H1 (cell line): Measurements from ENCODE around the gene ZDHHC16. TPM values are rescaled to one million over a fixed set of nuclear protein-coding genes. Genes with fewer than 3 reads are reported as not detected.

Source experiments
- CTCF ChIA-PET: fragments of 300-600 bp; sonication (Branson Sonifier 250); formaldehyde crosslinking; loops from one replicate; lab custom pipeline; 2021; ENCODE audit not compliant: partially characterized antibody; lab: Charles Lee
- POLR2A ChIA-PET: fragments of 300-600 bp; sonication (Branson Sonifier 250); formaldehyde crosslinking; loops from one replicate; lab custom pipeline; 2021; ENCODE audit warnings: inconsistent platforms; ENCODE audit not compliant: partially characterized antibody; lab: Charles Lee
- DNase-seq, 2 experiments: peaks; one replicate each; pipeline versions ENCODE4 v3.0.0 to v3.0.0-alpha.2; 2010 to 2022; ENCODE audit warnings: low spot score in 2 of 2, low read depth in 1 of 2, mixed read lengths in 1 of 2
- FAIRE-seq: peaks from 2 replicates; lab custom pipeline; 2011; peaks lifted over from hg19 to GRCh38; lab: Jason Lieb, UNC
- H2AFZ ChIP-seq: 2 replicates; pipeline ENCODE4 v1.8.1; 2012; ENCODE audit warnings: low read length, inconsistent platforms
- H2AK5ac ChIP-seq: 2 replicates; pipeline ENCODE4 v1.6.1; 2013; ENCODE audit warnings: low read depth, low read length
- H2BK120ac ChIP-seq: replicated peaks from 2 replicates; pipeline ENCODE3; 2013; ENCODE audit warnings: low read depth, low read length, inconsistent platforms
- H2BK12ac ChIP-seq: 2 replicates; pipeline ENCODE4 v1.6.1; 2013; ENCODE audit warnings: low read depth, low read length
- H2BK15ac ChIP-seq: 2 replicates; pipeline ENCODE4 v1.6.1; 2013; ENCODE audit warnings: low read length
- H2BK20ac ChIP-seq: 2 replicates; pipeline ENCODE4 v1.6.1; 2013; ENCODE audit warnings: low read length
- H2BK5ac ChIP-seq: 2 replicates; pipeline ENCODE4 v1.6.1; 2013; ENCODE audit warnings: low read depth, low read length
- H3K14ac ChIP-seq: 2 replicates; pipeline ENCODE4 v1.6.1; 2013; ENCODE audit warnings: inconsistent platforms; ENCODE audit not compliant: insufficient read length
- H3K18ac ChIP-seq: 2 replicates; pipeline ENCODE4 v1.6.1; 2013; ENCODE audit warnings: low read length; ENCODE audit errors: extremely low read depth
- H3K23ac ChIP-seq: 2 replicates; pipeline ENCODE4 v1.6.1; 2013; ENCODE audit warnings: inconsistent platforms; ENCODE audit not compliant: insufficient read length
- H3K23me2 ChIP-seq: 2 replicates; pipeline ENCODE4 v1.6.1; 2013; ENCODE audit warnings: low read depth, low read length
- H3K27ac ChIP-seq: 2 replicates; pipeline ENCODE4 v1.6.1; 2011; ENCODE audit warnings: low read depth, low read length, inconsistent platforms
- H3K27me3 ChIP-seq, 4 experiments: replicated peaks in 1 of 4; 1 replicate in 1 of 4; 2 replicates in 3 of 4; pipeline versions ENCODE4 v1.6.1 to v1.8.1; 2011 to 2013; ENCODE audit warnings: low read length in 3 of 4, mild to moderate bottlenecking in 3 of 4, inconsistent platforms in 2 of 4, mixed read lengths in 2 of 4, moderate library complexity in 1 of 4; ENCODE audit not compliant: control insufficient read depth in 3 of 4, insufficient read depth in 3 of 4; ENCODE audit errors: extremely low read depth in 1 of 4
- H3K36me3 ChIP-seq, 4 experiments: 2 replicates each; pipeline versions ENCODE4 v1.6.1 to v1.8.1; 2011 to 2013; ENCODE audit warnings: mild to moderate bottlenecking in 4 of 4, low read length in 3 of 4, moderate library complexity in 2 of 4, control low read depth in 1 of 4, inconsistent platforms in 1 of 4; ENCODE audit not compliant: insufficient read depth in 4 of 4, control insufficient read depth in 2 of 4
- H3K4ac ChIP-seq: replicated peaks from 2 replicates; pipeline ENCODE3; 2013; ENCODE audit warnings: low read length, low read depth, mixed read lengths, inconsistent platforms; ENCODE audit not compliant: insufficient read length
- H3K4me1 ChIP-seq, 4 experiments: replicated peaks in 1 of 4; 1 replicate in 1 of 4; 2 replicates in 3 of 4; pipeline versions ENCODE4 v1.6.1 to v1.8.1; 2011 to 2013; ENCODE audit warnings: low read length in 3 of 4, inconsistent platforms in 2 of 4, mixed read lengths in 1 of 4; ENCODE audit not compliant: insufficient read depth in 4 of 4, control insufficient read depth in 3 of 4
- H3K4me2 ChIP-seq, 2 experiments: 2 replicates each; pipeline versions ENCODE4 v1.6.1 to v1.8.1; 2011 to 2013; ENCODE audit warnings: low read depth in 2 of 2, low read length in 2 of 2, control low read depth in 1 of 2, inconsistent platforms in 1 of 2, mild to moderate bottlenecking in 1 of 2; ENCODE audit not compliant: insufficient read depth in 1 of 2
- H3K4me3 ChIP-seq, 4 experiments: fragments of 200-600, 300-600 bp in 1 of 4; sonication (generic), shearing (Covaris generic), sonication (Bioruptor Twin) in 1 of 4; 2 replicates each; pipeline versions ENCODE4 v1.5.1 to v1.8.1; 2011 to 2016; ENCODE audit warnings: low read length in 4 of 4, low read depth in 3 of 4, control low read depth in 2 of 4, inconsistent platforms in 2 of 4, mild to moderate bottlenecking in 2 of 4, mixed read lengths in 1 of 4, moderate library complexity in 1 of 4; ENCODE audit not compliant: insufficient read depth in 2 of 4; ENCODE audit errors: extremely low read depth in 1 of 4
- H3K56ac ChIP-seq: replicated peaks from 2 replicates; pipeline ENCODE3; 2013; ENCODE audit warnings: low read depth, mild to moderate bottlenecking, mixed read lengths, low read length, inconsistent platforms; ENCODE audit not compliant: insufficient read length
- H3K79me1 ChIP-seq: 2 replicates; pipeline ENCODE4 v1.6.1; 2013; ENCODE audit warnings: low read depth, low read length, control low read depth
- H3K79me2 ChIP-seq, 2 experiments: 2 replicates each; pipeline versions ENCODE4 v1.6.1 to v1.8.1; 2012 to 2013; ENCODE audit warnings: low read length in 2 of 2, mild to moderate bottlenecking in 2 of 2, inconsistent platforms in 1 of 2; ENCODE audit not compliant: insufficient read depth in 2 of 2, control insufficient read depth in 1 of 2
- H3K9ac ChIP-seq, 4 experiments: replicated peaks in 1 of 4; 1 replicate in 1 of 4; 2 replicates in 3 of 4; pipeline versions ENCODE4 v1.6.1 to v1.8.1; 2011 to 2013; ENCODE audit warnings: low read depth in 3 of 4, low read length in 3 of 4, control low read depth in 2 of 4, mild to moderate bottlenecking in 2 of 4, moderate library complexity in 2 of 4, inconsistent platforms in 1 of 4; ENCODE audit errors: extremely low read depth in 1 of 4
- H3K9me3 ChIP-seq, 2 experiments: 2 replicates each; pipeline versions ENCODE4 v1.6.1 to v1.8.1; 2012 to 2013; ENCODE audit warnings: mild to moderate bottlenecking in 2 of 2, moderate library complexity in 2 of 2, control low read depth in 1 of 2, inconsistent platforms in 1 of 2, low read depth in 1 of 2, low read length in 1 of 2, mixed read lengths in 1 of 2; ENCODE audit not compliant: insufficient read depth in 2 of 2
- H4K20me1 ChIP-seq, 2 experiments: replicated peaks in 1 of 2; 2 replicates each; pipeline versions ENCODE3 to v1.8.1; 2011 to 2013; ENCODE audit warnings: inconsistent platforms in 2 of 2, low read length in 2 of 2, mild to moderate bottlenecking in 1 of 2; ENCODE audit not compliant: insufficient read depth in 2 of 2, control insufficient read depth in 1 of 2
- H4K5ac ChIP-seq: 2 replicates; pipeline ENCODE4 v1.6.1; 2013; ENCODE audit warnings: low read length, low read depth, mixed read lengths, inconsistent platforms; ENCODE audit not compliant: insufficient read length
- H4K8ac ChIP-seq: 2 replicates; pipeline ENCODE4 v1.8.0; 2013; ENCODE audit warnings: mild to moderate bottlenecking, moderate library complexity, low read length, inconsistent platforms; ENCODE audit not compliant: insufficient read depth; ENCODE audit errors: extremely low read depth
- H4K91ac ChIP-seq: replicated peaks from 2 replicates; pipeline ENCODE3; 2013; ENCODE audit warnings: low read length, mixed read lengths, inconsistent platforms; ENCODE audit not compliant: insufficient read length
- E2F6 ChIP-seq: IDR thresholded peaks from 2 replicates; pipeline ENCODE4 v1.6.1; 2012; ENCODE audit warnings: inconsistent platforms
- EGR1 ChIP-seq: IDR thresholded peaks from 2 replicates; pipeline ENCODE4 v1.6.1; 2011; ENCODE audit warnings: low read depth, low read length, borderline replicate concordance
- EP300 ChIP-seq, 2 experiments: IDR thresholded peaks; 1 replicate in 1 of 2; 2 replicates in 1 of 2; pipeline ENCODE4 v1.6.1; 2011 to 2012; ENCODE audit warnings: low read depth in 2 of 2, low read length in 2 of 2, mild to moderate bottlenecking in 2 of 2, borderline replicate concordance in 1 of 2, inconsistent platforms in 1 of 2, moderate library complexity in 1 of 2
- GTF2F1 ChIP-seq: IDR thresholded peaks from 2 replicates; pipeline ENCODE4 v1.6.1; 2012; ENCODE audit warnings: low read depth, low read length, improper control_type of control experiment, borderline replicate concordance
- HDAC6 ChIP-seq: IDR thresholded peaks from one replicate; pipeline ENCODE4 v1.7.1; 2012; ENCODE audit warnings: low read depth, mild to moderate bottlenecking, inconsistent platforms, low read length, moderate library complexity
- JUND ChIP-seq: IDR thresholded peaks from 2 replicates; pipeline ENCODE4 v1.6.1; 2011; ENCODE audit warnings: mild to moderate bottlenecking, improper control_type of control experiment, low read length
- NRF1 ChIP-seq: IDR thresholded peaks from 2 replicates; pipeline ENCODE4 v1.6.1; 2011; ENCODE audit warnings: mild to moderate bottlenecking, low read depth, low read length, improper control_type of control experiment
- RAD21 ChIP-seq, 2 experiments: IDR thresholded peaks in 1 of 2; conservative IDR thresholded peaks in 1 of 2; 2 replicates each; pipeline ENCODE4 v1.6.1; 2011; ENCODE audit warnings: low read depth in 2 of 2, low read length in 2 of 2, improper control_type of control experiment in 1 of 2, inconsistent platforms in 1 of 2, mild to moderate bottlenecking in 1 of 2, moderate library complexity in 1 of 2
- SIRT6 ChIP-seq: IDR thresholded peaks from one replicate; pipeline ENCODE4 v1.7.1; 2012; ENCODE audit warnings: low read length, inconsistent platforms
- SP1 ChIP-seq: IDR thresholded peaks from 2 replicates; pipeline ENCODE4 v1.6.1; 2011; ENCODE audit warnings: low read depth, low read length
- TAF1 ChIP-seq: IDR thresholded peaks from 2 replicates; pipeline ENCODE4 v1.6.1; 2011; ENCODE audit warnings: mild to moderate bottlenecking, low read depth, low read length
- USF2 ChIP-seq: IDR thresholded peaks from 2 replicates; pipeline ENCODE4 v1.6.1; 2011; ENCODE audit warnings: low read length, improper control_type of control experiment
- WGBS, 2 experiments: shearing (Covaris generic) in 1 of 2; methylation state at CpG; one replicate each; pipeline versions ENCODE4 v1.1.6 to v1.1.7; 2013 to 2015; ENCODE audit warnings: low lambda C conversion rate in 2 of 2, mixed read lengths in 2 of 2, inconsistent platforms in 1 of 2, low coverage in 1 of 2, missing lambda C conversion rate in 1 of 2; ENCODE audit not compliant: insufficient replicate concordance in 2 of 2, insufficient coverage in 1 of 2, insufficient read length in 1 of 2; ENCODE audit errors: extremely low coverage in 1 of 2, missing lambda C conversion rate in 1 of 2; 5-methylcytosine and 5-hydroxymethylcytosine counted together
- polyA plus RNA-seq, 7 experiments: library from polyadenylated mRNA; depleted of rRNA in 3 of 7; stranded (reverse) in 5 of 7; unstranded in 2 of 7; fragments of >200 nt in 5 of 7; fragments of 200-250 nt in 2 of 7; gene quantifications; 1 replicate in 5 of 7; 2 replicates in 1 of 7; 4 replicates in 1 of 7; pipeline versions ENCODE4 v1.2.1 to v1.2.3, GENCODE V29; 2011 to 2013; ENCODE audit warnings: missing spikeins in 2 of 7, mixed read lengths in 2 of 7
- total RNA-seq: library from RNA; stranded (reverse); fragmentation: NEBNext Ultra II Directional; extraction: Animal tissue kit (Norgen Biotek cat#: 25700); gene quantifications from 2 replicates; pipeline ENCODE4 v1.2.1, GENCODE V29; 2021

The ZDHHC16 gene
- total and polyA plus RNA-seq, 2 of the 8 experiments (the other 6 are each of a cell fraction or from before 2014, with no cell fraction given) = 45.9 to 108 TPM

- H2BK12ac ChIP-seq = no peak overlapping the region
- H3K23me2 ChIP-seq = no peaks in the 10 kb centered on the region
- no peak overlapping the region for H2AK5ac ChIP-seq
- ChIA-PET CTCF (interaction anchor here (0.6 to 5.5 kb wide), 15 partner anchors 9 to 147 kb away, joined by 3 to 65 read pairs (median 6); partner anchors contain the start of gene ANKRD2), POLR2A (interaction anchor here (0.9 to 12.5 kb wide), 8 partner anchors 9 to 66 kb away, joined by 3 to 105 read pairs (median 4); no protein-coding TSS in a partner anchor)
- H2BK15ac ChIP-seq = no peak overlapping the region
- H2BK120ac ChIP-seq = no peak overlapping the region
- no peak overlapping the region for H3K23ac ChIP-seq
- no peaks in the 10 kb centered on the region for H3K79me1 ChIP-seq
- H4K91ac ChIP-seq = no peak overlapping the region
- H4K5ac ChIP-seq = no peak overlapping the region
- H2BK20ac ChIP-seq = no peak overlapping the region
- H3K4me2 ChIP-seq = no peak overlapping the region
- peaks cover 3 to 4% of the 10 kb centered on the region in 2 experiments for H4K20me1 ChIP-seq
- no peak overlapping the region for H3K56ac ChIP-seq
- H3K9me3 ChIP-seq = no peaks in the 10 kb centered on the region
- FAIRE-seq (no peak), DNase-seq (no peak)
- H3K9ac ChIP-seq = no peak overlapping the region
- no peak overlapping the region for H2BK5ac ChIP-seq
- WGBS, 2 experiments = 88% methylated on average over 4 of the region's 4 CpGs; no CpG with 5 or more reads in 1 of the 2 experiments
- H3K4me1 ChIP-seq = no peaks in the 10 kb centered on the region
- H3K27ac ChIP-seq = no peak overlapping the region
- H3K18ac ChIP-seq = no peak overlapping the region
- H3K36me3 ChIP-seq = peaks cover 30 to 86% (median 66%) of the 10 kb centered on the region in 4 experiments
- no peaks in the 10 kb centered on the region for H3K27me3 ChIP-seq
- H3K4me3 ChIP-seq = no peak overlapping the region
- H2AFZ ChIP-seq = no peak overlapping the region
- no peak overlapping the region for H3K4ac ChIP-seq
- no peak overlapping the region for H3K14ac ChIP-seq
- no peak overlapping the region for H4K8ac ChIP-seq
- H3K79me2 ChIP-seq = no peaks in the 10 kb centered on the region
- TF ChIP-seq EGR1 = no peak
- no peak for TF ChIP-seq SIRT6
- TF ChIP-seq GTF2F1 = no peak
- TF ChIP-seq E2F6 = no peak
- TF ChIP-seq TAF1 = no peak
- TF ChIP-seq JUND = no peak
- TF ChIP-seq RAD21 (IDR thresholded peaks at IDR 0.05 in 1 of 2, conservative IDR thresholded peaks at IDR 0.05 in 1 of 2; ENCODE audit: low read depth in 2 of 2, low read length in 2 of 2) = no peak
- no peak for TF ChIP-seq USF2
- TF ChIP-seq HDAC6 = no peak
- no peak for TF ChIP-seq NRF1
- no peak for TF ChIP-seq SP1
- no peak for TF ChIP-seq EP300 (IDR thresholded peaks at IDR 0.05; ENCODE audit: borderline replicate concordance in 1 of 2, low read depth in 2 of 2, low read length in 2 of 2)
These were observed 20.8 kb downstream of the ZDHHC16 start for GRCh38 chr10:97466755-97467154.
